GM18526 (cell line): ENCODE measurements around the gene PBRM1.

Experiments used
- POLR2A ChIP-seq: IDR thresholded peaks from 3 replicates; pipeline ENCODE4 v1.6.1; 2011; ENCODE audit not compliant: insufficient read length; ENCODE audit errors: extremely low read depth

PBRM1 gene

GRCh38 chr3:52705688-52706686 is 20.3 kb upstream of the PBRM1 start, which contains the start of the genes GLT8D1 and SPCS1:
TSS of gene GLT8D1 (minus strand) at chr3:52705791. CDS start at chr3:52700460, 5,331 bp downstream.
TSS of gene SPCS1 (plus strand) at chr3:52706106. CDS start at chr3:52706247, 141 bp downstream.
- TF ChIP-seq POLR2A, result peak; percentile 85

DNA sequence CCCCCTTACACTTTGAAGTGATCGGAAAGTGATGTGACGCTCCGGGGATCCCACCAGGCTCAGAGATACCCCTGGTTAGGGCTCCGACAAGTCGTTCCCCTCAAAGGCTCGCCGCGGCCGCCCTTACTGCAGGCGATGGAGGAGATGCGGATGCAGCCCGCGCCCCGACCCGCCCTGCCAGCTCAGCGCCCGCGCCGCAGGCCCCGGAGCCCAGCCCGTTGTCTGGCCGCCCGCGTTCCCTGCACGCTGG is 19.6 kb upstream of the PBRM1 start:
- TF ChIP-seq POLR2A, result peak; percentile 71

DNA sequence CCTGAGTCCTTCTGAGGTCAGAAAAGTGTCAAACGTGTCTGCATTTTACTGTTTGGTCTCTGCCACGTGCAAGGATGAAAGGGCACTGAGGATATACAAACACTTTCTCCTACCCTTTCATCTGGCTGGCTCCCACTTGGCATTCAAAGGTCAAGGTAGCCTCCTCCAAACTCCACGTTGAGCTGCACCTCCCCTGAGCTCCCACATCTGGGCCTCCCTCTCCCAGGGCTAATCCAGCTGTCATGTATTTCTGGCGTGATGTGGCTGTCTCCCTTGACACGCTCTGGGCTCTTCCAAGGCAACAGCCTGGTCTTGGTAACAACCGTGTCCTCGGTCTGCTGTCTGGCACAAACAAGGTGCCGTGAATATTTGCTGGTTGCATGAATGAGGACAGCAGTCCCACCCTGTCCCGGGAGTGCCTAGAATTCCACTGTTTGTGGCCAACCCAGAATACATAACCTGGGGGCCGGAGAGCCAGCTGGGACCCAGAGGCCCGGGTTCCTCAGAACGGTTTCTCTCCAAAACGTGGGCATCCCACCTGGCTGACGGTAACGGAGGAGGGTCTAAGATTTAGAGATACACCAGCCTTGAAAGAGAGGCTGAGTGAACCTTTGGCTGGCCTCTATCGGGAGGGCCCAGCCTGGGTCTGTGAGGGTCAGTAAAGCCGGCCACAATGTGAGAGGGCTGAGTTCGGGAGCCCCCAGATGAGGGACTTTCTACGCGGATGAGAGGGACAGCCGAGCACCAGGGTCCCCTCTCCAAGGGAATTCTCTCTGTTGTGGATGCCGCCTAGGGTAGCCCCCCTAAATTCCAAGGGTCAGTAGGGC is 19.1 kb upstream of the PBRM1 start:
- TF ChIP-seq POLR2A, result no peak

GRCh38 chr3:52703341-52703740 is 17.6 kb upstream of the PBRM1 start:
- TF ChIP-seq POLR2A, result no peak

DNA sequence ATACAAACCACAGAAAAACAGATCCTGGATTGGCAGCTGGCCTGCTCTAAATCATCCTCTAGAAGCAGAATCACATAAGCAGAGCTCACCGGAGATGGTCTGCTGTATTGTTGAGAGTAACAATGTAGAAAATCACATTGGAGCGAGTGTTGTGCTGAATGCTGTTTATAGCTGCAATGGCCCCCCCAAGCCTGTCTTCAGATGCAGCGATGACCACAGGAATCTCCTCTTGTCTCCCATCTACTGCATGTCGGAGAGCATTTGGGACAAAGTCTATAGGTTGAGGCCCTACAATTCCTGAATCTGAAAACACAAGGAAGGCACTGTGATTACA is 11.9 kb upstream of the PBRM1 start:
- no peak for TF ChIP-seq POLR2A

GRCh38 chr3:52696830-52697631 is 11.3 kb upstream of the PBRM1 start:
- no peak for TF ChIP-seq POLR2A

GRCh38 chr3:52695798-52696671 is 10.3 kb upstream of the PBRM1 start:
- no peak for TF ChIP-seq POLR2A

DNA sequence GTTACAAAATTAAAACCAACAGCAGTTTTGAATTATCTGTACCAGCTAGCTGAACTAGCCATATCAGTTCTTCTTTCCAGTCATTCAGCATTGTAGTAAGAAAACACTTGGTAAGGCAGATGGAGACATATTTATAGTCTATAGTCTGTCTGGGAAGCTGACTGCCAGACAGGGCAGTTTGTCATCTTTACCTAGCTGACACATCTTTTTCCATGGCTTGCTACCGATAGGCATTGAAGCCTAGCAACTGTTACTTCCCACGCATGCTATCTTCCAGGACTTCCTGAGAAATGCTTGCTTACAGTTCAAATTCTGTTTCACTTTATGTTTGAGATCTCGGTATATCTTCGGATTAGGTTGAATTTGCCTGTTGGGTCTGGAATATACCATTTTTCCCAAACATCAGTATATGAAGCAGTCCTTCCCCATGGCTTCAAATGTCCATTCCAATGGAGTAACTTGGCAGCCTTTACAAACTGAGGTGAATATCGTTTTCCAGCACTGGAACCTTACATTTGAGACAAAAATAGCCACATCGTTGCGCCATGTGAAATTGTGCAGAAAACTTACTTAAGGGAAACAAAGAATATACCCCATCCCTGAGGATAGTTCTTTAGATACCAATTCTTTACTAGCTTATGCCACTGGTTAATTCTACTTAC is 8.9 kb upstream of the PBRM1 start:
- TF ChIP-seq POLR2A, result no peak

DNA sequence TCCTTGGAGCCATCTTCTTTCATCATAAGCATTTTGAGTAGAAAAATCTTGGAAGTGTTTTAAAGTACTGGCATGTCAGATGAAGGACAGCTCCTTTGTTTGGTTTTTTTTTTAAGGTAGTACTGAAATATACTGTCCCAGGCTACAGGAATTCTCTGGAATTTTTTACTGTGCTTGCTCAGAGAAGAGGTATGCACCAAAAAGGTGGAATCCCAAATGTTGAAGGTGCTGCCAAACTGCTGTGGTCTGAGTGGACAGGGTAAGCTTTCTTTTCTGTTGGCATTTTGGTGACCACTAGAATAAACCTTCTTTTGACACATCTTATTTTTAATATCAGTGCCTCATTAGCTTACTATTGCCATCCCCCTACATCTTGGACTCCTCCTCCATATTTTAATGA is 7.4 kb upstream of the PBRM1 start:
- TF ChIP-seq POLR2A, result no peak

DNA sequence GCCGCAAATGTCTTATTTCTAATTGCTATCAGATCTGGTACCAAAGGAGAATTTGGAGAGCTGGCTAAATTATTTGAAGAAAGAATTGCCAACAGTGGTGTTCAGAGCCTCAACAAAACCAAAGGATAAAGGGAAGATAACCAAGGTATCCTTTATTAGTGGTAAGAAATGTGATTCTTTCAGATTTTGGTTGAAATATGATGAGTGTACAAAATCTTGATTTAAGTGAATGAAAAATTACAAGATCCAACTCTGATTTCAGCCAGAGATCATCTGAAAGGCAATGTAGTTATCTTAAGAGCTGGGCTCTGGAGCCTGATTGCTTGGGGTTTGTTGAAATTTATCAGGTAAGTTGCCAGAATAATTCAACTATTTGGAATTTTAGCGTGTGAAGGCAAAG is 4.8 kb upstream of the PBRM1 start:
- TF ChIP-seq POLR2A, result no peak

DNA sequence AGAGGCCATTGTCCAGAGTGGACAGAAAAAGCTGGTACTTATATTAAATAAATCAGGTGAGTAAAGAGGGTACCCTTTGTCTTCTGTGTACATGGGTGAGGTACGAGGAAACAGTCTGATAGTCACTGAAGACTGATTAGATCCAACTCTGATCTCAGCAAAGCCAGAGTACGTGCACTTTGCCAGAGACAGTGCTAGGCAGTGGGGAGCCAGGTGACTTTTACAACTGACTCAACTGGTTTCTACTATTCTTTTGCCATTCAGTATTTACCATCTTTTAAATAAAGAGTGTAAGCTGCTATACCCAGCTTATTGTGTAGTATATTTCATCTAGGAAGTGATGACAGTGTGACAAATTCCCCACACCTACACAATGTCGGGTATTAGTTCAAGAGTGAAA is 3.4 kb upstream of the PBRM1 start:
- no peak for TF ChIP-seq POLR2A

- no peak for TF ChIP-seq POLR2A
Measured at GRCh38 chr3:52688266-52688665, 2.6 kb upstream of the PBRM1 start.

- TF ChIP-seq POLR2A, result no peak
Measured at GRCh38 chr3:52685285-52685708, 416 bp downstream of the PBRM1 start.

DNA sequence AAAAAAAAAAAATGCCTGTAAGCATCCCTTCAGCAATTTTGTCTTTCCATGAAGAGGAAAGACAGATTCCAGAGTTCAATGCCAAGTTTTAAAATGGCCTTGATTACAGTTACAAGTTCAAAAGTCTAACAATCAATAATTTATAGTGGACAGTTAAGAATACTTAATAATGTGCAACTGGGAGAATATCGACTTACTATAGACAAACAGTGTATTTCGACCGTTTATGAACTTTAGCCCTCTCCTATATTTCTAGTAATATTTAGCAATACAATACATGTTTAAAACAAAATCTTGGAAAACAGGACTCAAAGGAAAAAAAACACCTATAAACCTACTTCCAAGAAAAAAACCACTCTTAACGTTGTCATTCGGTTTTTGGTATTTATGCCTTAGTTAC is 1.5 kb downstream of the PBRM1 start:
- no peak for TF ChIP-seq POLR2A
